Epithelial cell of esophagus (primary cell): ENCODE data around the gene HTR4.

Experiments
- DNase-seq: peaks from one replicate; pipeline ENCODE4 v3.0.0; 2010; ENCODE audit warnings: low read depth
- H3K4me3 ChIP-seq: 2 replicates; pipeline ENCODE4 v1.5.1; 2011; ENCODE audit warnings: mild to moderate bottlenecking, low read length, control low read depth
- CTCF ChIP-seq: IDR thresholded peaks from 2 replicates; pipeline ENCODE4 v1.5.1; 2011; ENCODE audit warnings: low read depth, mild to moderate bottlenecking, low read length, control low read depth, inconsistent platforms; ENCODE audit not compliant: insufficient read depth; ENCODE audit errors: missing control alignments

HTR4 gene

GRCh38 chr5:148626081-148626613 is 28.2 kb downstream of the HTR4 start:
- no peak for TF ChIP-seq CTCF
- no peak overlapping the region for H3K4me3 ChIP-seq
- no peak for DNase-seq

DNA sequence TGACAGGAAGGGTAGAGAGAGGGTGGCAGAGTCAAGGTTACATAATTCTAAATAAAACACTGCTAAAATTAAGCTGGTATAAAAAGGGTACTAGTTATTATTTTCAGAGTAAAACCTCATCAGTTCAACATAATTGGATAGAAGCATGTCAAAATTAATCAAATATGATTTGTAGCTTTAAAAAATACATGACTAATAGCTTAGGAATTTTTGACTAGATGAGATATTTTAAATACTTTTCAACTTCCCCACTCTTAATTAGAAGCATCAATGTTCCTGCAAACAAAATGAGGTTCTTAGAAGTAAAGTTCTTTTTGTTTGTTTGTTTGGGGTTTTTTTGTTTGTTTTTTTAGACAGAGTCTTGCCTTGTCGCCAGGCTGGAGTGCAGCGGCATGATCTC is 29.1 kb downstream of the HTR4 start:
- TF ChIP-seq CTCF, result no peak
- no peak for DNase-seq
- H3K4me3 ChIP-seq, result no peak overlapping the region

GRCh38 chr5:148623741-148624140 is 30.6 kb downstream of the HTR4 start:
- H3K4me3 ChIP-seq, result no peak overlapping the region
- peak; percentile 32 for DNase-seq
- no peak for TF ChIP-seq CTCF

DNA sequence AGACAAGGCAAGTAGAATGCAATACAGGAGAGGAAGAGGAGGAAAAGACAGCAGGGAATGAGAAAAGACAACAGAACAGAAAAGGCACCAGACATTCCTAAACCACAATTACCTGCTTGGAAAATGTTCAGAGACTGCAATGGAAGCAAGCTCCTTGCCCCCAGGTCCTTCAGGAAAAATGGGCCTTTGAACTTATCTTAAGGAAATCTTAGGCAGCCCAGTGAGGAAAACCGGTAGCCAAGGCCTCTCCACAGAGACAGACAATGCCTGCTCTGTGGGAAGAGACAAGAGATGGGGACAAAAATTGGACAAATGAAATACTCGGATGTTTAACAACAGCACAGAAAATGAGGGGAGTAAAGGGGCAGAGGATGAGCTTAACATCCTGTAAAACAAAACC is 31.2 kb downstream of the HTR4 start:
- no peak for DNase-seq
- H3K4me3 ChIP-seq, result no peak overlapping the region
- TF ChIP-seq CTCF, result no peak

DNA sequence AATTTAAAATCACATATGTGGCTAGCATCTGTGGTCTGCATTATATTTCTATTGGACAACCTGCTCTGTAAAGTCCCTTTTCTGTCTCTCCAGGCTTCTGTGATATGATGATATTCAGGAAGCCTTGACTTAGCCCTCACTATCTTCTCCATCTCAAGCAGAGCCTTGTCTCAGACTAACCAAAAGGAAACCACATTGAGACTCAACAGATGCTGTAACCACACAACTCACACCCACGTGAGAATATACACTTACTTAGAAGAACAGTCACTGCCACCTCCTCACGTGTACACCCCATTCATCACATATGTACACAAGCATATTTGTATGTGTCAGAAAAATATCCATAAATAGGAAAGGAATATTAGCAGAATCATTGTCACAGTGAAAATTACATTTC is 33.6 kb downstream of the HTR4 start:
- no peak for TF ChIP-seq CTCF
- DNase-seq, result no peak
- no peak overlapping the region for H3K4me3 ChIP-seq

DNA sequence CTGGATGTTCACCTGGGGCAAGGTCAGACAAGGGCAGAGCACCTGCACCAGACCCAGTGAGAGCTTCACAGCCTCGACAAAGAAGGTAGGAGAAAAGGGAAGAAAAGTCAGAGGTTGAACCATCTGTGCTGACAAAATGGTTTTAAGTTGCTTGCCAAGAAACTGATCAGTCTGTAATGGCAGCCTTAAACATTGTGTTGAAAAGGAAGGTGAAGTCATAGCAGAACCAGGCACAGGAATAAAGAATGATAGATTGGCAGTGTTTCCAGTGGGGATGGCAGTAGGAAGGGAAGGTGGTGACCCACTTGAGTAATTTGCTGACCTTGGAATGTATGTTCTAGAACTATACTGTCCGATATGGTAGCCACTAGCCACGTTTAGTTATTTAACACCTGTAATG is 34.2 kb downstream of the HTR4 start:
- no peak for DNase-seq
- no peak for TF ChIP-seq CTCF

DNA sequence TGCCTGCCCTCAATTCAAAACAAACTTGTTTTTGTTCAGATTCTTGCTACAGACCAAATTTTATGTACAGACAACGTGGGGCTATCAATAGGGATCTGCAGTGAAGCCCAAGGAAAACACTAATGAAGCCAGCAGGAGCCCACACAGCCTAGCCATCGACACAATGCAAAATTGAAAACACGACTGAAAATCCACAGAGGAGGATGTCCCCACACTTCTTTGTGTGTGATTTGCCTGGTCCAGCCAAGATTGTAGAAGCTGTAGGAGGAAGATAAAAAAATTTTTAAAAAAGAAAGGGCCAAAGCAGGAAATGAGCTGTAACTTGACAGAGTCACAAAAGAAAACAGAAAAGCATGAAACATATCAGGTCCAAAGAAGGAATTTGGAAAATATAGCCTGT is 34.8 kb downstream of the HTR4 start:
- no peak overlapping the region for H3K4me3 ChIP-seq
- no peak for DNase-seq
- TF ChIP-seq CTCF, result no peak

More for the DNA sequence above, 34.2 kb downstream of the HTR4 start:
- no peak overlapping the region for H3K4me3 ChIP-seq
